HCT116 (cell line): ENCODE results near the gene DPP9. TPM values are rescaled to one million over a fixed set of nuclear protein-coding genes. Genes with fewer than 3 reads are reported as not detected.

Experiments used
- ATAC-seq: fragments of 200-7000 bp; cut with Tn5 transposase; 2 replicates; pipeline ENCODE4 v1.9.1; 2020; ENCODE audit warnings: mild to moderate bottlenecking, moderate library complexity
- BruUV-seq: library from RNA; stranded (reverse); fragments of 400-500 nt; replicated peaks from 2 replicates; lab custom pipeline; 2021; lab: Mats Ljungman, UMichigan
- CTCF ChIA-PET: fragments of 300-600 bp; sonication (Branson Sonifier 250); formaldehyde crosslinking; loops from one replicate; lab custom pipeline; 2021; ENCODE audit warnings: antibody characterized with exemption; lab: Charles Lee
- POLR2A ChIA-PET: fragments of 300-600, 350-600 bp; sonication (Branson Sonifier 250); formaldehyde crosslinking; loops from one replicate; lab custom pipeline; 2021; ENCODE audit warnings: antibody characterized with exemption; lab: Charles Lee
- RAD21 ChIA-PET, 2 experiments: fragments of 300-600 bp; sonication (Branson Sonifier 250); formaldehyde crosslinking; loops; one replicate each; lab custom pipeline; 2023; ENCODE audit warnings: low total read pairs in 2 of 2; ENCODE audit not compliant: uncharacterized antibody in 2 of 2, unreplicated experiment in 2 of 2, low non-redundant PET in 1 of 2; lab: Charles Lee
- DNase-seq: peaks from one replicate; pipeline ENCODE4 v3.0.0-alpha.2; 2010; ENCODE audit warnings: low read depth, low spot score
- H2AFZ ChIP-seq: fragments of 200-600 bp; shearing (Covaris generic), sonication (generic); 2 replicates; pipeline ENCODE4 v1.6.1; 2017; ENCODE audit warnings: low read depth, mixed run types, mixed read lengths, antibody characterized with exemption, low read length; ENCODE audit not compliant: poor library complexity, severe bottlenecking
- H3K27ac ChIP-seq: 2 replicates; pipeline ENCODE4 v1.5.1; 2012; ENCODE audit warnings: low read depth, low read length
- H3K27me3 ChIP-seq: fragments of 200-600 bp; sonication (generic); 2 replicates; pipeline ENCODE4 v1.6.1; 2016; ENCODE audit warnings: mixed run types, low read length, mixed read lengths; ENCODE audit not compliant: insufficient read depth
- H3K36me3 ChIP-seq, 2 experiments: fragments of 200-500 bp in 1 of 2; fragments of 200-600 bp in 1 of 2; sonication (Bioruptor generic) in 1 of 2; sonication (generic) in 1 of 2; 2 replicates each; pipeline versions ENCODE4 v1.5.1 to v1.6.1; 2014 to 2016; ENCODE audit warnings: low read length in 2 of 2, inconsistent platforms in 1 of 2, mixed read lengths in 1 of 2, mixed run types in 1 of 2; ENCODE audit not compliant: insufficient read depth in 2 of 2, control insufficient read depth in 1 of 2
- H3K4me1 ChIP-seq, 2 experiments: fragments of 200-600 bp in 1 of 2; sonication (generic) in 1 of 2; 2 replicates each; pipeline versions ENCODE4 v1.5.1 to v1.6.1; 2012 to 2017; ENCODE audit warnings: low read length in 2 of 2, inconsistent platforms in 1 of 2, mild to moderate bottlenecking in 1 of 2, mixed read lengths in 1 of 2, mixed run types in 1 of 2, moderate library complexity in 1 of 2; ENCODE audit not compliant: insufficient read depth in 2 of 2, control insufficient read depth in 1 of 2
- H3K4me2 ChIP-seq: fragments of 200-600 bp; sonication (generic); 2 replicates; pipeline ENCODE4 v1.6.1; 2017; ENCODE audit warnings: mixed run types, low read length, mixed read lengths
- H3K4me3 ChIP-seq, 2 experiments: fragments of 200-600 bp in 1 of 2; sonication (generic) in 1 of 2; replicated peaks in 1 of 2; 2 replicates each; pipeline ENCODE4 v1.5.1; 2011 to 2016; ENCODE audit warnings: low read length in 2 of 2, control low read depth in 1 of 2, low read depth in 1 of 2, mild to moderate bottlenecking in 1 of 2, mixed read lengths in 1 of 2, mixed run types in 1 of 2
- H3K79me2 ChIP-seq: fragments of 200-600 bp; sonication (generic); 2 replicates; pipeline ENCODE4 v1.6.1; 2017; ENCODE audit warnings: mild to moderate bottlenecking, mixed run types, low read length, moderate library complexity, mixed read lengths; ENCODE audit not compliant: insufficient read depth
- H3K9ac ChIP-seq: fragments of 200-600 bp; sonication (generic); 2 replicates; pipeline ENCODE4 v1.6.1; 2016; ENCODE audit warnings: low read length, mixed read lengths
- H3K9me2 ChIP-seq: fragments of 200-600 bp; sonication (generic), shearing (Covaris generic); 2 replicates; pipeline ENCODE4 v1.6.1; 2017; ENCODE audit warnings: mixed run types, mild to moderate bottlenecking, moderate library complexity; ENCODE audit not compliant: insufficient read depth
- H3K9me3 ChIP-seq, 2 experiments: fragments of 200-500 bp in 1 of 2; fragments of 200-600 bp in 1 of 2; sonication (Bioruptor generic) in 1 of 2; sonication (generic) in 1 of 2; 2 replicates each; pipeline ENCODE4 v1.6.1; 2014 to 2017; ENCODE audit warnings: low read length in 2 of 2, mixed read lengths in 2 of 2, inconsistent platforms in 1 of 2, low read depth in 1 of 2, mild to moderate bottlenecking in 1 of 2, mixed run types in 1 of 2, moderate library complexity in 1 of 2; ENCODE audit not compliant: control insufficient read depth in 1 of 2, insufficient read depth in 1 of 2
- H4K20me1 ChIP-seq: fragments of 200-600 bp; sonication (generic), shearing (Covaris generic); 2 replicates; pipeline ENCODE4 v1.6.1; 2017; ENCODE audit warnings: mixed run types, mild to moderate bottlenecking, moderate library complexity; ENCODE audit not compliant: insufficient read depth
- ATF3 ChIP-seq: IDR thresholded peaks from 2 replicates; pipeline ENCODE4 v1.6.1; 2012
- CBX3 ChIP-seq: IDR thresholded peaks from 2 replicates; pipeline ENCODE4 v1.6.1; 2012; ENCODE audit warnings: low read depth
- EGR1 ChIP-seq: IDR thresholded peaks from 2 replicates; pipeline ENCODE4 v1.6.1; 2012; ENCODE audit warnings: low read depth
- ELF1 ChIP-seq: IDR thresholded peaks from 2 replicates; pipeline ENCODE4 v1.6.1; 2012; ENCODE audit warnings: low read depth, borderline replicate concordance
- FOSL1 ChIP-seq: IDR thresholded peaks from 2 replicates; pipeline ENCODE4 v1.6.1; 2012; ENCODE audit warnings: low read depth
- POLR2AphosphoS5 ChIP-seq: IDR thresholded peaks from 2 replicates; pipeline ENCODE4 v1.6.1; 2011; ENCODE audit warnings: mild to moderate bottlenecking, low read depth, low read length, moderate library complexity
- SIN3A ChIP-seq: IDR thresholded peaks from 2 replicates; pipeline ENCODE4 v1.6.1; 2012; ENCODE audit warnings: low read depth
- SRF ChIP-seq: IDR thresholded peaks from 2 replicates; pipeline ENCODE4 v1.6.1; 2012; ENCODE audit warnings: low read depth
- ZBTB33 ChIP-seq: IDR thresholded peaks from 2 replicates; pipeline ENCODE4 v1.6.1; 2011; ENCODE audit warnings: mild to moderate bottlenecking, low read length, moderate library complexity; ENCODE audit not compliant: insufficient replicate concordance; ENCODE audit errors: extremely low read depth
- ZFX ChIP-seq: fragments of 450-650 bp; IDR thresholded peaks from 2 replicates; pipeline ENCODE4 v1.6.1; 2017
- ZNF274 ChIP-seq: fragments of 200-500 bp; sonication (Bioruptor generic); IDR thresholded peaks from 2 replicates; pipeline ENCODE4 v1.6.1; 2014; ENCODE audit warnings: mild to moderate bottlenecking, low read depth, low read length, inconsistent platforms
- intact Hi-C: fragments of 100-400 bp; cut with micrococcal nuclease; formaldehyde crosslinking; loops from 2 replicates; pipeline ENCODE4 v1.10.0; 2022
- total RNA-seq: library from RNA; stranded (reverse); gene quantifications from one replicate; pipeline ENCODE4 v1.2.1, GENCODE V29; 2021; ENCODE audit not compliant: unreplicated experiment

The DPP9 gene
- total RNA-seq, 1 experiment from 2014 or later, result 67.6 TPM

GRCh38 chr19:4737955-4738600, 14.4 kb upstream of the DPP9 start (continued):
- TF ChIP-seq ZBTB33 (no peak), CBX3 (no peak), SIN3A (no peak), ELF1 (no peak), SRF (no peak), ZNF274 (no peak), ZFX (no peak), POLR2AphosphoS5 (no peak), EGR1 (no peak), ATF3 (no peak)
- TF ChIP-seq, all 23 proteins: peak for 0

- CTCF ChIA-PET, result interaction anchor here (1.5 to 4.6 kb wide), 2 partner anchors 56 to 71 kb away, joined by 6 to 94 read pairs; partner anchors contain the start of gene FEM1A
Measured at GRCh38 chr19:4733755-4734345, 10.2 kb upstream of the DPP9 start.

More at GRCh38 chr19:4733755-4734345, 10.2 kb upstream of the DPP9 start:
- Histone ChIP-seq H4K20me1 (no peaks in the 10 kb centered on the region), H3K36me3 (no peaks in the 10 kb centered on the region), H3K27me3 (no peaks in the 10 kb centered on the region), H3K4me3 (no peak overlapping the region), H3K9me3 (no peaks in the 10 kb centered on the region), H2AFZ (no peak overlapping the region), H3K27ac (no peak overlapping the region), H3K9ac (no peak overlapping the region), H3K4me2 (no peak overlapping the region), H3K79me2 (no peaks in the 10 kb centered on the region), H3K4me1 (peaks cover 2 to 6% of the 10 kb centered on the region in 2 experiments; a peak in 2 of 4 replicates), H3K9me2 (no peaks in the 10 kb centered on the region)
- ATAC-seq, result no peak
- no peak for DNase-seq
- intact Hi-C loops, result loop anchor here (5.0 kb wide), 1 partner anchor 298 kb away; no protein-coding TSS in a partner anchor
- no peak for TF ChIP-seq FOSL1
- ChIA-PET POLR2A (interaction anchor here (0.7 to 1.3 kb wide), 2 partner anchors 35 to 57 kb away, joined by 5 to 7 read pairs; partner anchors contain the start of gene FEM1A), RAD21 (interaction anchor here in 1 of 2 experiments (2.2 kb wide), 1 partner anchor 57 kb away, joined by 13 read pairs; the partner anchor contains the start of gene FEM1A)
- no TSS peak for BruUV-seq
